NT2/D1 (cell line): ENCODE results near the gene UNC5C.

Experiments
- SUZ12 ChIP-seq: IDR thresholded peaks from 2 replicates; pipeline ENCODE4 v1.6.1; 2011; ENCODE audit not compliant: insufficient read length, insufficient read depth; ENCODE audit errors: extremely low read depth
- ZNF274 ChIP-seq: IDR thresholded peaks from 2 replicates; pipeline ENCODE4 v1.6.1; 2011; ENCODE audit warnings: mild to moderate bottlenecking, low read depth, low read length

DNA sequence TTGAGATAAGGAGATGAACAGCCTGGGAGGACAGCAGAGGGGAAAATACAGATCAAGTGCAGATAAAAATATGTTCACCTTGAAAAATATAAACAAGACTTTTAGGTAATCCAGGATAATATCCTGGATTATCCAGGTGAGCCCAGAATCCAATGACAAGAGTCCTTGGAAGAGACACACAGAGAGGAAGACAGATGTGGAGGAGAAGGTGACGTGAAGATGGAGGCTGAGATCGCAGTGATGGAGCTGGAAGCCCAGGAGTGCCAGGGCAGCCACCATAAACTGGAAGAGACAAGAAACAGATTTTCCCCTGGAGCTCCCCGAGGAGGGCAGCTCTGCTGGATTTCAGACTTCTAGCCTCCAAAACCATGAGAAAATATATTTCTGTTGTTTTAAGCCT is 230.7 kb downstream of the UNC5C start:
- TF ChIP-seq ZNF274 (no peak), SUZ12 (no peak)
